GM21447 (cell line): ENCODE data around the gene ATP10A.

ENCODE experiments used
- ATAC-seq: cut with Tn5 transposase; IDR thresholded peaks from one replicate; pipeline ENCODE4 v1.9.1; 2021; ENCODE audit not compliant: unreplicated experiment

ATP10A gene

GRCh38 chr15:25742776-25743547 lies 120.2 kb downstream of the ATP10A start:
- ATAC-seq = no peak

DNA sequence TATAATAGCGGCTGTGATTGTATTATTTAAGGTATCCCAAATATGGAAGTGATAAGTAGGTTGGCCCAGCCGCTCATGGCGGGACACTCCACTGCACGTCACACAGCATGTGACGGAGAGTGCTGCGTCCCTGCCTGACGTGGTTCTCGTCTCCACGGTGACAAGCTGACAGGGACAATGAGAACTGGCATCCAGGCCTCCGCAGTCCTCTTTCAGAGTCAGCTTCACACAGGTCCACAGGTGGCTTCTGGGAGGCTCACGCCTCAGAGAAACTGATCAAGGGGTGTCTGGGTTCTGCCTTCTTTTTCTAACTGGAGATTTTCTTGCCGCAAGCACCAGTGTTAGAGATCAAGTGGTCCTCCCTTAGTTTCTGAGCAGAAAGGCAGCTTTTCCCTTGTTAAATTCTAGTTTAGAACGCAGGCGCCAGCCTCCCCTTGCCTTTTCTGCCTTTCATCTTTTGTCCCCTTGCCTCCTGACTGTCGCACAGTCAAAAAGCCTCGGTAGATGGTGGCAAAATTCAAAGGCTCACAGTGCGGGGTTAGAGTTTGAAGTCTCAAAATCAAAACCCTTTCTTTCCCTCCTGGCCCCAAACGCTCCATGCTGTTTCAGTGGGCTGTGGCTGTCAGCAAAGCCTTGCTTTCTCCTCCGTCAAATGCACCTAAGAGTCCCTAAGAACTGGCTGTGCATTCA lies 120.9 kb downstream of the ATP10A start:
- ATAC-seq = no peak

GRCh38 chr15:25741256-25741580 lies 121.9 kb downstream of the ATP10A start:
- ATAC-seq = no peak

- no peak for ATAC-seq
These were observed 122.5 kb downstream of the ATP10A start for GRCh38 chr15:25740383-25741255.

GRCh38 chr15:25739687-25740121 lies 123.4 kb downstream of the ATP10A start:
- no peak for ATAC-seq

- ATAC-seq = no peak
These were observed 124.8 kb downstream of the ATP10A start for GRCh38 chr15:25738171-25738965.

GRCh38 chr15:25737218-25737643 lies 125.9 kb downstream of the ATP10A start:
- ATAC-seq = no peak

DNA sequence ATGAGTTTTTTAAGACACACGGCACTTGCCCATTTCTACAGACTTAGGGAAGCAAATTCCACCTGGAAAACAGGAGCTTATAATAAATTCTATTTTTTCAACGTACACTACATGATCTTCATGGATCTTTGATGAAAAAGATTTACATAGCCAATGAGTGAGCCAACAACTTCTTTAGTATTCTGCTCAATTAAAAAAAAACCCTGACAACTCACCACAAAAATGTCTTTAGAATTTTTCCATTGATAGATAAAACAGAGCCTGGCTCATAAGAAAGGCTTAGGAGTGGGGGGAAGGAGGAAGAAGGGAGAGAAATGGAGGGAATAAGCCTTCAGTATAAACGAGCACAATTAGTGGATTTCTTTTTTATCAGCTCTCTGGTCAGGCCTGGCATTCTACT lies 126.7 kb downstream of the ATP10A start:
- no peak for ATAC-seq

DNA sequence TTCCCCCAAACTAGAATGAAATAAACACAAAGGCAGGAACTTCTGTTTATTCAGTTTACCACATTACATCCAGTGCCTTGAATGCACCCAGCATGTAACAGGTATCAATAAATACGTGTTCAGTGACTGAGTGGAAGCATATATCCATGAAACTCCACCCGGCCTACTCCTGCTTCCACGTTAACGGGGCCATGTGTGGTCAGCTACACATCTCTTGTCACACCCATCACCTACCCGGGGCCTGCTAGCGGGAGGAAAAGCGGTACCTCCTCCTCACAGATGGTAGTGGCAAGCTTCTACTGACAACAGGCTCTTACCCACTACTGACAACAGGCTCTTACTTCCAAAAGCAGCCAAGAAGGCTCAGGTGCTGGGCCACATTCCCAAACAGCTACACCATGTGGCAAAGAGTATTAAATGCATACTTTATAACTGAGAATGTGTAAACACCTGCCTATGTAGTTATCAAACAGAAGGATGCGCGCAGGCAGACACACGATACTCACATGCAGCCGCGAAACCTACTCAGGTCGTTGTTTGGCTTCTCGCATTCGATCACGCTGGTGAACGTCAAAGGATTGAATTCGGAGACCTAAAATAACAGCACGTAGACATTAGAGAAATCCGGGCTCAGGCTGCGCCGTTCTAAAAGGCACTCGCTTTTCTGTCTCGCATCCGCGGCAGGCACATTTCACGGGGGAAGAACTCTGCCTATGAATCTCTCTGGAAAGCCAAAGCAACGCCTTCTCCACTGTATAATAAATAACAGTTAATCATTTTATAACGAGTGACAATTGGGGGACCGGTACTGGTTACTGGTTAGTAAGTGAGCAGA lies 127.4 kb downstream of the ATP10A start:
- ATAC-seq = no peak

DNA sequence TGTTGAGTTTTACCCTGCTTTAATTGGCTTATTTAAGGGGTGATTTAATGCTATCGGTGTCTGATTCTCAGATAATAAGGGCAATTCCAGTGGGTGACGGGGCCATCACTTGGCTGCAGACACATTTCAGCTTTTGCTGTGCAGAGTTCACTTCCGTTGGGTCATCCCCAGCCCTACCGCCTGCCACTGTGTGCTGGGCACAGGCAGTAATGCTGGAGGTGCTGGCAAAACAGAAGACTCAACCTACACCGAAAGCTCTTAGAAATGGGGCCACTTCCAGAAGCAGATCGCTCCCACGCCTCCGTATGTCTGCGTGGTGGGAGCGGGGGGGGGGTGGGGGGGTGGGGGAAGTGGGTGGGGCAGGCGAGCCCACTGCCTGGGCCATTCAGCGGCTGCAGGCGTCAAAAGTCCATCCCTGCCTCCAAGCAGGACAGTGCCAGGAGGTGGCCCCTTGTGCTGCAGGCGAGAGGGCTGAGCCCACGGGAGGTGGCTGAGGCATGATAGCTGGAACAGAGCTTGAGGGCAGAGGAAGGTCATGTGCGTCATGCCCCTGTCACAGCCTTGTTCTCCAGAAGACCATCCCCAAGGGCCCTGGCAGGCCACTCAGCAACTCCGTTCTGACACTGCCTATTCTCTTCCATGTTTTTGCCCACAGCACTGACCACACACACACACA lies 128.3 kb downstream of the ATP10A start:
- ATAC-seq = no peak

GRCh38 chr15:25733856-25734679 lies 129.1 kb downstream of the ATP10A start:
- no peak for ATAC-seq

GRCh38 chr15:25733036-25733855 lies 129.9 kb downstream of the ATP10A start:
- ATAC-seq = no peak

GRCh38 chr15:25732191-25732590 lies 130.9 kb downstream of the ATP10A start:
- no peak for ATAC-seq

DNA sequence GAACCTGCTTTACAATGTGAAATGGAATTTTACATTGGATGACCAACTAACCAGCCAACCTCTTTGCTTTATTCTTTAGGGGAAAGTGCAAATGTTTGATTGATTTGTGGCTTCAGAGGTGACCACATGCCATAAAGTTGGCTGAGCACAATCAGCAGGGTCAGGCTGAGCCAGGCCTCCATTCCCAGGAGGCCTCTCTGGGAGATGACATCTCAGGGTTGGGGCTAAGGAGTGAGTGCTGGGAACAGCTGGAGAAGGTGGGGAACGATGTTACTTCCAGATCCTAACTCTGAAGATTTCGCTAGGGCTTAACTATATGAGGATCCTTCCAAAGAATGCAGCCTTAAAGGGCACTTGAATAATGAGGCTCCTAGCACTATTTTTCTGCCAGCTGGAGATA lies 131.7 kb downstream of the ATP10A start:
- ATAC-seq = no peak

DNA sequence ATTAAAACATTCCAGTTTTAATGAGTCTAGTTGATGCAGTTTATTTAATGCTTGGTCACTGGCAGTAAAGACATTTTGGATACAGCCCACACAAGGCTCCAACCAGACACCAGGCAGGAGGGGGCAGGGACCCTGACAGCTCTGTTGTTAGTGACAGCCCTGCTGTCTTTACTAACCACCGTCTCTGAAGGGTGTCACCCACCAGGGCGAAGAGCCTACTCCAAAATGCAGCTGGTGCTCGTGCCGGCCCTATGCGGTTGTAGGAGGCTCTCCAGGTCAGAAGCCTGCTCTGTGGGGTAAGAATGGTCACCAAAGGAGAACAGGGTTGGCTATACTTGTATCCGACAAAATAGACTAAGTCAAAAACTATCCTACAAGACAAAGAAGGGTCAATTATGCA lies 132.2 kb downstream of the ATP10A start:
- ATAC-seq = no peak

DNA sequence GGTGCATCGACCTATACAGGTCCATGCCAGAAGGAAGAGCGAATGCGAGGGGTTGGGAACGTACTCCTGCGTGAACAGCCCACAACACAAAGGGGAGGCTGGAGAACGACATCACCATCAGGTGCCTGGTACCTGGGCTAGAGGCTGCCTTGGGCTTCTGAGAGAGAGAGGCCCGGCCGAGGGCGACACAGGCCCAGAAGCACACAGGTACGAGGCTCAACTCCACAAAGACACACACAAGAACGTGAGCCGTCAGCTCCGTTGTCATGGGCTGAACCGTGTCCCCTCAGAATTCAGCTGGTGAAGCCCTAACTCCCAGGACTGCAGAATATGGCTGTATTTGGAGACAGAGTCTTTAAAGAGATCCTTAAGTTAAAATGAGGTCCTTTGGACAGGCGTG lies 134.3 kb downstream of the ATP10A start:
- ATAC-seq = no peak

DNA sequence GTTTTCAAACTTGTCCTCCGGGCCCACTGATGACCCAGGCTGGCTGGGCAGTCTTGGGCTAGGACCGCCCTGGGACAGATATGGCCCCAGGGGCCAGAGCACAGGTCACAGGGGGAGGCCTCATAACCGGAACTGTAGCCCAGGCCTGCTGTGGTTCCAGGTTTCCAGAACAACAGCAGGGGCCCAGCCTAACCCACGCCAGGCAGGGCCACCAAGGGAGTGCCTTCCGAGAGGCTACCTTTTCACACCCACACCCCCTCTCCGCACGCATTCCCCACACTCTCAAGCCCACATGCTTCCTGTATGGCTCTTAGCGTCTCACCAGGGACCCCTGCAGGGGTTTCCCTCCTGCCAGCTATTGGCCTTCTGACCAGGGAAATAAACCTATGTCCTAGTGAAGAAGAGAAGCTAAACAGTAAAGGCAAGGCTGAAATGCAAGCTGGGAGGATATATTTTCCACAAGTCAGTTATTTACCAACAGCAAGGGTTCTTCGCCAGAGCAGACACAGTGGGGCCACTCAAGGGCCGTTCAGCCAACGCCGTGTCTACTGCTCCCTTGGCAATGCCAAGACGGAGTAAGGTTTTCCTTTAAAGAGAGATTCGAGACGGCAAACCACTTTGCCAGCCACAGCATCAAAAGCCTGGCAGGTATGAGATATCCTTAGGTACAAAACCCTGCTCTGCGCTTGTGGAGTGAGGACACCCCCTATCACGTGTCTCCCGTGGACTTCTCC lies 135.1 kb downstream of the ATP10A start:
- ATAC-seq = no peak
